ENCODE results near the gene LGR4. TPM values are rescaled to one million over a fixed set of nuclear protein-coding genes. Genes with fewer than 3 reads are reported as not detected.

The LGR4 gene
- total RNA-seq, 4 donors from 2014 or later, result 26.5 to 51.3 (median 31.9) TPM

GRCh38 chr11:27319072-27319471, 153.5 kb downstream of the LGR4 start:
- no peaks in the 10 kb centered on the region for H3K9me3 ChIP-seq
- WGBS, 2 donors, result 38 to 55% methylated on average over 2 of the region's 2 CpGs
- no peaks in the 10 kb centered on the region for H3K27me3 ChIP-seq
- DNase-seq (ENCODE audit: low spot score in 2 of 2), result no peak
- no peak overlapping the region for H3K27ac ChIP-seq
- H3K36me3 ChIP-seq, result no peaks in the 10 kb centered on the region
- TF ChIP-seq POLR2A (IDR thresholded peaks at IDR 0.05) (no peak), CTCF (IDR thresholded peaks at IDR 0.05) (no peak), EP300 (IDR thresholded peaks at IDR 0.05) (no peak)
- H3K4me1 ChIP-seq, result no peaks in the 10 kb centered on the region
- no peak overlapping the region for H3K4me3 ChIP-seq

- Histone ChIP-seq H3K4me1 (no peaks in the 10 kb centered on the region), H3K27ac (no peak overlapping the region), H3K9me3 (no peaks in the 10 kb centered on the region), H3K27me3 (no peaks in the 10 kb centered on the region), H3K4me3 (no peak overlapping the region), H3K36me3 (no peaks in the 10 kb centered on the region)
- 80 to 83% methylated on average over 2 of the region's 2 CpGs for WGBS, 2 donors
- TF ChIP-seq POLR2A (IDR thresholded peaks at IDR 0.05), result no peak
- no peak for TF ChIP-seq CTCF (IDR thresholded peaks at IDR 0.05)
- no peak for DNase-seq (ENCODE audit: low spot score in 2 of 2)
Measured at GRCh38 chr11:27317751-27318150, 154.8 kb downstream of the LGR4 start.

Small RNAs within 50 kb of the gene (small RNA-seq; reads per million reads assigned to genes)
- gene AC100771.1, result not detected
- gene MIR8087, result not detected
- gene RNA5SP339, result not detected

Other genes with a start within 250 kb of the LGR4 start
- 10 to 100 TPM in 1 of 4 donors, 1 to 10 TPM in 3; 1.4 to 11.5 (median 4.7) TPM for gene CCDC34, start 109.6 kb downstream of the LGR4 start, total RNA-seq
- gene LIN7C, start 34.0 kb upstream of the LGR4 start, total RNA-seq, result 10 to 100 TPM; 25.7 to 41.5 (median 36.2) TPM
- gene BDNF, start 227.7 kb upstream of the LGR4 start, total RNA-seq, result under 1 TPM in 1 of 4 donors, not detected in 3; 0.30 TPM

Data from tibial nerve (tissue), 4 donors.